Ishikawa (cell line): ENCODE results near the gene RALGPS1.

Experiments used
- CEBPB ChIP-seq: IDR thresholded peaks from 2 replicates; pipeline ENCODE4 v1.6.1; 2012
- CREB1 ChIP-seq: IDR thresholded peaks from 2 replicates; pipeline ENCODE4 v1.6.1; 2012; ENCODE audit warnings: low read depth
- EGR1 ChIP-seq: IDR thresholded peaks from 2 replicates; pipeline ENCODE4 v1.6.1; 2012
- EP300 ChIP-seq: IDR thresholded peaks from 2 replicates; pipeline ENCODE4 v1.6.1; 2012; ENCODE audit warnings: borderline replicate concordance
- FOXM1 ChIP-seq: IDR thresholded peaks from 2 replicates; pipeline ENCODE4 v1.6.1; 2012; ENCODE audit warnings: low read depth, borderline replicate concordance
- NFIC ChIP-seq: IDR thresholded peaks from 2 replicates; pipeline ENCODE4 v1.6.1; 2012
- RAD21 ChIP-seq: IDR thresholded peaks from 2 replicates; pipeline ENCODE4 v1.6.1; 2012; ENCODE audit warnings: low read depth
- REST ChIP-seq: IDR thresholded peaks from 2 replicates; pipeline ENCODE4 v1.6.1; 2012; ENCODE audit warnings: low read depth, mild to moderate bottlenecking
- TAF1 ChIP-seq: IDR thresholded peaks from 2 replicates; pipeline ENCODE4 v1.6.1; 2012; ENCODE audit warnings: low read depth, mild to moderate bottlenecking
- TCF12 ChIP-seq: IDR thresholded peaks from 2 replicates; pipeline ENCODE4 v1.6.1; 2012; ENCODE audit warnings: low read depth
- TEAD4 ChIP-seq: IDR thresholded peaks from 2 replicates; pipeline ENCODE4 v1.6.1; 2012
- YY1 ChIP-seq: IDR thresholded peaks from 2 replicates; pipeline ENCODE4 v1.6.1; 2012; ENCODE audit warnings: low read depth
- ZBTB7A ChIP-seq: IDR thresholded peaks from 2 replicates; pipeline ENCODE4 v1.6.1; 2012; ENCODE audit warnings: low read depth
- TF ChIP-seq, protein P1 (sequence below): IDR thresholded peaks from 2 replicates; pipeline ENCODE4 v1.6.1; 2012
- TF ChIP-seq, protein P2 (sequence below): IDR thresholded peaks from 2 replicates; pipeline ENCODE4 v1.6.1; 2012

The RALGPS1 gene

GRCh38 chr9:127200106-127200862 is 285.7 kb downstream of the RALGPS1 start:
- TF ChIP-seq REST (no peak), CEBPB (no peak), NFIC (no peak), EGR1 (no peak), YY1 (no peak), TEAD4 (no peak), FOXM1 (no peak), CREB1 (no peak), TCF12 (no peak), EP300 (no peak)
- TF ChIP-seq, protein P1, sequence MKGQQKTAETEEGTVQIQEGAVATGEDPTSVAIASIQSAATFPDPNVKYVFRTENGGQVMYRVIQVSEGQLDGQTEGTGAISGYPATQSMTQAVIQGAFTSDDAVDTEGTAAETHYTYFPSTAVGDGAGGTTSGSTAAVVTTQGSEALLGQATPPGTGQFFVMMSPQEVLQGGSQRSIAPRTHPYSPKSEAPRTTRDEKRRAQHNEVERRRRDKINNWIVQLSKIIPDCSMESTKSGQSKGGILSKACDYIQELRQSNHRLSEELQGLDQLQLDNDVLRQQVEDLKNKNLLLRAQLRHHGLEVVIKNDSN, result no peak

- TF ChIP-seq, protein P1, result no peak
- TF ChIP-seq TEAD4, result no peak
- no peak for TF ChIP-seq TAF1
- TF ChIP-seq, protein P2, sequence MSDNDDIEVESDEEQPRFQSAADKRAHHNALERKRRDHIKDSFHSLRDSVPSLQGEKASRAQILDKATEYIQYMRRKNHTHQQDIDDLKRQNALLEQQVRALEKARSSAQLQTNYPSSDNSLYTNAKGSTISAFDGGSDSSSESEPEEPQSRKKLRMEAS, result no peak
- no peak for TF ChIP-seq EGR1
- TF ChIP-seq ZBTB7A, result no peak
Measured at GRCh38 chr9:127201071-127201541, 286.5 kb downstream of the RALGPS1 start.

- TF ChIP-seq, protein P2, result no peak
- TF ChIP-seq, protein P1, result no peak
- TF ChIP-seq RAD21 (no peak), TEAD4 (no peak), FOXM1 (no peak), TAF1 (no peak), EGR1 (no peak), YY1 (no peak), CEBPB (no peak), CREB1 (no peak), ZBTB7A (no peak), TCF12 (no peak), EP300 (no peak)
Measured at GRCh38 chr9:127201731-127202130, 287.1 kb downstream of the RALGPS1 start.

GRCh38 chr9:127202461-127203169 is 288.0 kb downstream of the RALGPS1 start:
- TF ChIP-seq TAF1 (no peak), NFIC (no peak), TCF12 (no peak), FOXM1 (no peak), ZBTB7A (no peak), RAD21 (no peak), REST (no peak), YY1 (no peak), CEBPB (no peak), TEAD4 (no peak), CREB1 (no peak), EP300 (no peak), EGR1 (no peak)
- TF ChIP-seq, protein P2, result no peak
- TF ChIP-seq, protein P1, result no peak
